OCI-LY7 (cell line): ENCODE results near the gene TMEM35A. TPM values are rescaled to one million over a fixed set of nuclear protein-coding genes. Genes with fewer than 3 reads are reported as not detected.

Experiments used
- BruUV-seq: library from RNA; stranded (reverse); fragments of 400-500 nt; replicated peaks from 2 replicates; lab custom pipeline; 2021; lab: Mats Ljungman, UMichigan
- CTCF ChIA-PET: fragments of 300-600 bp; sonication (Branson Sonifier 250); formaldehyde crosslinking; loops from one replicate; lab custom pipeline; 2022; ENCODE audit warnings: antibody characterized with exemption; ENCODE audit not compliant: unreplicated experiment; lab: Charles Lee
- POLR2A ChIA-PET: fragments of 300-600 bp; sonication (Branson Sonifier 250); formaldehyde crosslinking; loops from one replicate; lab custom pipeline; 2022; ENCODE audit warnings: antibody characterized with exemption; lab: Charles Lee
- DNase-seq: peaks from one replicate; pipeline ENCODE4 v3.0.0-alpha.2; 2015; ENCODE audit warnings: low spot score
- H2AFZ ChIP-seq: fragments of 200-600 bp; sonication (generic), shearing (Covaris generic); 2 replicates; pipeline ENCODE4 v1.6.1; 2014; ENCODE audit warnings: mild to moderate bottlenecking, antibody characterized with exemption, low read length, moderate library complexity
- H3K27ac ChIP-seq: fragments of 200-600 bp; sonication (generic); 2 replicates; pipeline ENCODE4 v1.5.1; 2014; ENCODE audit warnings: mixed run types, low read depth, mild to moderate bottlenecking, moderate library complexity, low read length, inconsistent platforms; ENCODE audit not compliant: poor library complexity, severe bottlenecking
- H3K36me3 ChIP-seq: fragments of 200-600 bp; sonication (generic); 2 replicates; pipeline ENCODE4 v1.6.1; 2014; ENCODE audit warnings: mild to moderate bottlenecking, antibody characterized with exemption, low read length, moderate library complexity, mixed read lengths; ENCODE audit not compliant: insufficient read depth
- H3K4me1 ChIP-seq: fragments of 200-600 bp; sonication (generic); 2 replicates; pipeline ENCODE4 v1.5.1; 2014; ENCODE audit warnings: mild to moderate bottlenecking, low read length; ENCODE audit not compliant: insufficient read depth, poor library complexity, severe bottlenecking
- H3K4me2 ChIP-seq: fragments of 200-600 bp; sonication (generic); 2 replicates; pipeline ENCODE4 v1.6.1; 2014; ENCODE audit warnings: mild to moderate bottlenecking, low read length
- H3K4me3 ChIP-seq: fragments of 200-600 bp; sonication (generic); 2 replicates; pipeline ENCODE4 v1.5.1; 2014; ENCODE audit warnings: mild to moderate bottlenecking, low read depth, low read length; ENCODE audit not compliant: poor library complexity, severe bottlenecking
- H3K79me2 ChIP-seq: fragments of 200-600 bp; sonication (generic); 2 replicates; pipeline ENCODE4 v1.6.1; 2016; ENCODE audit warnings: low read depth, mild to moderate bottlenecking, low read length, moderate library complexity, mixed read lengths; ENCODE audit not compliant: insufficient read depth
- H3K9me2 ChIP-seq: fragments of 200-600 bp; sonication (generic); 2 replicates; pipeline ENCODE4 v1.6.1; 2016; ENCODE audit warnings: mild to moderate bottlenecking, low read length, mixed read lengths; ENCODE audit not compliant: insufficient read depth
- H3K9me3 ChIP-seq: fragments of 200-600 bp; sonication (generic); 2 replicates; pipeline ENCODE4 v1.6.1; 2014; ENCODE audit warnings: mild to moderate bottlenecking, mixed run types, low read length, mixed read lengths
- H4K20me1 ChIP-seq: fragments of 200-600 bp; sonication (generic); 2 replicates; pipeline ENCODE4 v1.6.1; 2014; ENCODE audit warnings: mild to moderate bottlenecking, antibody characterized with exemption, low read length, moderate library complexity, mixed read lengths; ENCODE audit not compliant: insufficient read depth
- EZH2phosphoT487 ChIP-seq: fragments of 200-600 bp; sonication (generic); IDR thresholded peaks from 2 replicates; pipeline ENCODE4 v1.6.1; 2018; ENCODE audit warnings: low read depth, borderline replicate concordance, mild to moderate bottlenecking, mixed run types, antibody characterized with exemption, low read length, moderate library complexity, mixed read lengths
- intact Hi-C: fragments of 100-400 bp; cut with micrococcal nuclease; formaldehyde crosslinking; loops from one replicate; pipeline ENCODE4 v1.10.0; 2022; ENCODE audit not compliant: unreplicated experiment
- total RNA-seq, 2 experiments: library from RNA; depleted of rRNA in 1 of 2; stranded (reverse); fragments of >200 nt in 1 of 2; shearing (Covaris generic) in 1 of 2; gene quantifications; 2 replicates each; pipeline ENCODE4 v1.2.3, GENCODE V29; 2014 to 2022
- TF ChIP-seq, protein P1 (sequence below): fragments of 200-600 bp; sonication (generic); conservative IDR thresholded peaks from 2 replicates; pipeline ENCODE4 v1.5.1; 2014; ENCODE audit warnings: mild to moderate bottlenecking, antibody characterized with exemption, low read length, moderate library complexity, mixed read lengths

Gene TMEM35A
- total RNA-seq, 2 experiments from 2014 or later, result not detected

DNA sequence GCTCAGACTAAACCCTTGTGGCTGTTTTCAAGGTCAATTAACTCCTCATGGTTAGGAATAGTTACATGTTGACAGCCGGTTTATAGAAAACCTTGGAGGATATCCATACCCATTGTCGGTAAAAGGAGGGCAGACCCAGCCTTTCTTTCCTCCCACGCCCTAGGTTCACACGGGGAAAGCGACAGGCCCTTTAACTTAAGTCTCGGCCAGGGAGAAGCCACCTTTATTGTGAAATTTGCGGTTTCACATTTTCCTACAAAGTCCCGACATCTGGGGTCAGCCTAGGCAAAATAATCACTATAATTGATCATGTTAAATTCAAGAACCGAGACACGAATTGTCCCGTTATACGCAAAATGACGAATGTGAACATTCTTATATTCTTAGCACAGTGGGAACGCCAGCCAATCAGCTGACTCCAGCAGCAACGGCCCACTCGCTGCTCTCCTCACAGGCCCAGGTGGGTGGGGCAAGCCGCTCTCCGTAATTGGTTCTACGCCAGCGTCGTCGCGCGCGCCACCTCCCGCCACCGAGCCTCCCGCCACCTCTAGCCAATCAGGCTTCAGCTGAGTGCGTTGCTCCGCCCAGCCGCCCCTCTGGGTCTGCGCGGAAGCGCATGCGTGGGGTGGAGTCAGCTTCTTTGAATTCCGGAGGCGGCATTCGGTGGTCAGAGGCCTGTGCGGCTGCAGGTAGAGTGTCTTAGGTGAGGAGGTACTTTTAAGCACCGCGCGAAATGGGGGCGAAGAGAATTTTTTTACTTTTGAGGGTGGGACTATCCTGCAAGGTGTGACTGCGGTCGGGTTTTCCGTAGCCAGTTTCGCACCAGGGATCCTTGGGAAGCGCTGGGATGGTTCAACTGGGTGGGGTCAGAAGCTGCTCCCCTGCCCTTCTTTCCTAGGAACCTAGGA lies 19.1 kb downstream of the TMEM35A start, which contains the start of gene CENPI:
Gene CENPI, plus strand, starts transcription at position 659 of the 908 bp plus-strand sequence. CDS start 2,867 bp downstream, outside the sequence.
- Histone ChIP-seq H2AFZ (peak within 1 kb of the TSS; percentile 97), H3K36me3 (peaks cover 35% of the 10 kb centered on the region), H4K20me1 (no peaks in the 10 kb centered on the region), H3K4me1 (peaks cover 15% of the 10 kb centered on the region), H3K79me2 (peaks cover 32% of the 10 kb centered on the region; the same call in 1 of the 2 replicates), H3K9me2 (no peaks in the 10 kb centered on the region), H3K4me2 (peak within 1 kb of the TSS; percentile 81), H3K27ac (peak within 1 kb of the TSS; percentile 71), H3K4me3 (peak within 1 kb of the TSS; percentile 98), H3K9me3 (no peaks in the 10 kb centered on the region)
- no peak for TF ChIP-seq EZH2phosphoT487
- TF ChIP-seq, protein P1, sequence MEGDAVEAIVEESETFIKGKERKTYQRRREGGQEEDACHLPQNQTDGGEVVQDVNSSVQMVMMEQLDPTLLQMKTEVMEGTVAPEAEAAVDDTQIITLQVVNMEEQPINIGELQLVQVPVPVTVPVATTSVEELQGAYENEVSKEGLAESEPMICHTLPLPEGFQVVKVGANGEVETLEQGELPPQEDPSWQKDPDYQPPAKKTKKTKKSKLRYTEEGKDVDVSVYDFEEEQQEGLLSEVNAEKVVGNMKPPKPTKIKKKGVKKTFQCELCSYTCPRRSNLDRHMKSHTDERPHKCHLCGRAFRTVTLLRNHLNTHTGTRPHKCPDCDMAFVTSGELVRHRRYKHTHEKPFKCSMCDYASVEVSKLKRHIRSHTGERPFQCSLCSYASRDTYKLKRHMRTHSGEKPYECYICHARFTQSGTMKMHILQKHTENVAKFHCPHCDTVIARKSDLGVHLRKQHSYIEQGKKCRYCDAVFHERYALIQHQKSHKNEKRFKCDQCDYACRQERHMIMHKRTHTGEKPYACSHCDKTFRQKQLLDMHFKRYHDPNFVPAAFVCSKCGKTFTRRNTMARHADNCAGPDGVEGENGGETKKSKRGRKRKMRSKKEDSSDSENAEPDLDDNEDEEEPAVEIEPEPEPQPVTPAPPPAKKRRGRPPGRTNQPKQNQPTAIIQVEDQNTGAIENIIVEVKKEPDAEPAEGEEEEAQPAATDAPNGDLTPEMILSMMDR, result no peak
- POLR2A ChIA-PET, result interaction anchor here (0.6 to 1.3 kb wide), 7 partner anchors 9 to 221 kb away, joined by 3 to 7 read pairs (median 4); no protein-coding TSS in a partner anchor
- CTCF ChIA-PET, result no interaction called here
- intact Hi-C loops, result loop anchor here (1.0 kb wide), 1 partner anchor 45 kb away; the partner anchor contains the start of gene TRMT2B
- no TSS peak for BruUV-seq
- peak; percentile 94 for DNase-seq

DNA sequence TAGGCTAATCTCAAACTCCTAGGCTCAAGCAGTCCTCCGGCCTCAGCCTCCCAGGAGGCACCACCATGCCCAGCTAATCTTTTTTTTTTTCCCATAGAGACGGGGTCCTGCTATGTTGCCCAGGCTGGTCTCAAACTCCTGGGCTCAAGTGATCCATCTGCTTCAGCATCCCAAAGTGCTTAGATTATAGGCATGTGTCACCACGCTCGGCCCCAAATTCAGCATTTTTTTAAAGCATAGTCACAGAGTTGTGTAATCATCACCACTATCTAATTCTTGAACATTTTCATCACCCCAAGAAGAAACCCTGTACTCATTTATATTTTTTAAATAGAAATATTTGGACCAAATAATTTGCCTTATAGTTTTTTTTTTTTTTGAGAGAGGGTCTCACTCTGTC lies 29.6 kb downstream of the TMEM35A start:
- BruUV-seq, result no TSS peak
- H3K4me3 ChIP-seq, result no peak overlapping the region
- H3K4me2 ChIP-seq, result no peak overlapping the region
- intact Hi-C loops, result no loop called here
- no peak overlapping the region for H3K27ac ChIP-seq
- DNase-seq, result no peak
- no peaks in the 10 kb centered on the region for H3K9me2 ChIP-seq
- CTCF ChIA-PET, result no interaction called here
- TF ChIP-seq, protein P1, result no peak
- H4K20me1 ChIP-seq, result no peaks in the 10 kb centered on the region
- no peaks in the 10 kb centered on the region for H3K79me2 ChIP-seq
- no peaks in the 10 kb centered on the region for H3K4me1 ChIP-seq
- no peak overlapping the region for H2AFZ ChIP-seq
- peaks cover 60% of the 10 kb centered on the region for H3K36me3 ChIP-seq
- POLR2A ChIA-PET, result no interaction called here
- no peaks in the 10 kb centered on the region for H3K9me3 ChIP-seq
